GM12874 (cell line): ENCODE data around the gene GRIK1.

Experiments
- TF ChIP-seq, protein P1 (sequence below): IDR thresholded peaks from 2 replicates; pipeline ENCODE4 v1.5.1; 2011; ENCODE audit warnings: low read depth, mild to moderate bottlenecking, control low read depth, low read length, moderate library complexity; ENCODE audit not compliant: insufficient read depth

Gene GRIK1

DNA sequence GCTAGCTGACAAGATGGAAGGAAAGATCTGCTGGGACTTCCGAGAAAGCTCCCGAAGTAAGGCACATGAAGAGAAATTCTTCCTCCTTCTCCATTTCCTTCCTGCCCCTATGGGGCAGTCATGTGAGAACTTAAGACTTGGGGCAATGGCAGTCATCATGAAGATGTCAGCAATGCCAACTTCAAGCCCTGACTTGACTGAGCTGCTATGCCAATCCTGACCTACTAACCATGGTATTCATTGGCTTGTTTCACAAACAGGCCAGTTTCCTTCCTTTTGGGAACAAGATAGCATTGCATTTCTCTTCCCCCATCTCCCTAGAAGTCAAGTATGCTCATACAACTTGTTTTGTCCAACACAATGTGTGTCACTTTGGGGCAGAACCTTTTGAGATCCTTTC lies 25.5 kb downstream of the GRIK1 start:
- TF ChIP-seq, protein P1, sequence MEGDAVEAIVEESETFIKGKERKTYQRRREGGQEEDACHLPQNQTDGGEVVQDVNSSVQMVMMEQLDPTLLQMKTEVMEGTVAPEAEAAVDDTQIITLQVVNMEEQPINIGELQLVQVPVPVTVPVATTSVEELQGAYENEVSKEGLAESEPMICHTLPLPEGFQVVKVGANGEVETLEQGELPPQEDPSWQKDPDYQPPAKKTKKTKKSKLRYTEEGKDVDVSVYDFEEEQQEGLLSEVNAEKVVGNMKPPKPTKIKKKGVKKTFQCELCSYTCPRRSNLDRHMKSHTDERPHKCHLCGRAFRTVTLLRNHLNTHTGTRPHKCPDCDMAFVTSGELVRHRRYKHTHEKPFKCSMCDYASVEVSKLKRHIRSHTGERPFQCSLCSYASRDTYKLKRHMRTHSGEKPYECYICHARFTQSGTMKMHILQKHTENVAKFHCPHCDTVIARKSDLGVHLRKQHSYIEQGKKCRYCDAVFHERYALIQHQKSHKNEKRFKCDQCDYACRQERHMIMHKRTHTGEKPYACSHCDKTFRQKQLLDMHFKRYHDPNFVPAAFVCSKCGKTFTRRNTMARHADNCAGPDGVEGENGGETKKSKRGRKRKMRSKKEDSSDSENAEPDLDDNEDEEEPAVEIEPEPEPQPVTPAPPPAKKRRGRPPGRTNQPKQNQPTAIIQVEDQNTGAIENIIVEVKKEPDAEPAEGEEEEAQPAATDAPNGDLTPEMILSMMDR: no peak

DNA sequence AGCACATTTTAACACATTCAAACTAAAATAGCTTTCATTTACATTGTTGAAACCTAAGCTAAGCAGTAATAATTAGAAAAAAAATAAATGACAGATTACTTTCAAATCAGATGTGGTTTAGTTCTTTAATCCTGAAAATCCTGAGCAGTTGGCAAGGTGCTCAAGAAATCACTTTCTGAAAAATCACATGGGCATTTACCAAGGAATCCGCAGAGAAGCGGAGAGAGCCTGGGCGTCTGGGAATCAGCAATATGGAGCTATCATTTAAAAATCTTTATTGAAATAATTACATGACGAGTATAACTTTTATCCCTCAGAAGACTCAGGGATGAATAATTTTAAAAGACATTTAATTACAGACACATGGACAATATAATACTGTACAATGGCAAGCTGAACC lies 30.2 kb downstream of the GRIK1 start:
- TF ChIP-seq, protein P1: no peak

DNA sequence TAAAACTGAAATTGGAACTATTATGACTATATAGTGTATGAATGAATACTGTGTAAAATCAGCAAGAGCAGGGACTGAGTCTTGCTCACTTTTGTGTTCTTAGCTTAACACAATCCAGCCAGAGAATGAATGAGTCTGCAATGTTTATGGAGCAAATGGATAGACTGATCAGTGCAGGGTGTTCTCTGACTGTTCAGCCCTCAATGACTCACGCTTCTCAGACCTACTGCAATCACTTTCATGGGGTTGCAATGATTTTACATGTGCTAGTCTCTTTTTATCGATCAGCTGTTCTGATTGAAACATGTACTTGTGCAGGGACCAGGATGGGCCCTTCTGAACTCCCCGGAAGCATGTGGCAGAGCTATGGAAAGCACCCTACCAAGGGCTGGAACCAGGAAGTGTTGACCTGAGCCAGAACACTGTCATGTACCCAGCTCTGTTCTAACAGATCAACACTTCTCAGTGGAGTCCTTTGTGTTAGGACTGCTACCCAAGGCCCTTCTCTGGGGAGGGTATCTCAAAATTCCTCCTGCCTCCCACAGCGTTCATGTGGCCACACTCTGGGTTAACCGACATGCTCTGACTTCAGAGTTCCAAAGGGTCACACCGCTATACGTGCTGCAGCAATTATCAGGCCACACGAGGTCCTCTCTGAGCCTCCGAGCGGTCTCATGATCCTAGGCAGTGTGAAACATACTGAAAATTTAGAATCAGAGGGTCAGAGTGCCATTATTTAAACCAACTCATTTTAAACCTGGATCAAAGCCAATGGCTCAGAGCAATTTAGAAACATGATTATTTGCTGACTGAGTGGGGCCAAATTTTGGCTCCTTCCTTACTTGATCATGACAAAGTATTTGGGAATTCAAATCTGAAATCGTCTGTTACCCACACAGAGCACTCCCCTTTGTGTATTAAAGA lies 35.2 kb downstream of the GRIK1 start:
- TF ChIP-seq, protein P1: no peak

DNA sequence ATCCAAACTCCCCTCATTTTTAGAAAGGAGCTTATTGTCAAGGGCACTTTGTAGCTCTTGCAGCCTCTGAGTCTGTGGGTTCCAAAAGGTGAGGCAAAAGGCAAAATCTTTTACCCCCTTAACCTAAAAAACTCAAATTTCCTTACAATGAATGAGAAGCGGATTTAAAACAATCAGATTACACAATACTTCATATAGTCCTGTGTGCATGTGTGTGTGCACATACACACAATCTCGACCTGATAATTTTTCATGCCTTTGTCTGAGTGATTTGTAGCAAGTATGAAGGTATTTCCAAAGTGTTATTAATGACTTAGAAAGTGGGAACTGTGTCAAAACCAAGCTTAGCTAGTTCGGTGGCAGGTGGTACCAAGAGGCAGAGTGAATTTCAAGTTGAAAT lies 42.9 kb downstream of the GRIK1 start:
- TF ChIP-seq, protein P1: no peak

DNA sequence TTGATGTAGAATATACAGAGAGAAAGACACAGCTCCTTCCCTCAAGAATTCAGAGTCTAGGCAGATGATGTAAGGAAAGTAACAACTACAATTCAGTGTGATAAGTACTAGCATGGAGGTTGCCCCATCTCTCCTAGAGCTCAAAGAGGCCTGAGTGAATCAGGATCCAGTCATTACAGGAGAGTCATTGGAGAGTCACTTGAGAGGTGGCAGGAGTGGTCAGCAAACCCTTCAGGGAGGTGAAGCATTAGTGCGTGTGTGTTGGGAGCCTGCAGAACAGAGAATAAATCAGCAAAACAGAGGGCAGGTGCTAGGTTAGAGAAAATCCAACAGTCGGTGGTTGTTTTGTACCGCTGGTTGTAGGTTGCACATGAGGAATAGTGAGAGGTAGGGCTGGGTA lies 46.1 kb downstream of the GRIK1 start:
- TF ChIP-seq, protein P1: no peak

DNA sequence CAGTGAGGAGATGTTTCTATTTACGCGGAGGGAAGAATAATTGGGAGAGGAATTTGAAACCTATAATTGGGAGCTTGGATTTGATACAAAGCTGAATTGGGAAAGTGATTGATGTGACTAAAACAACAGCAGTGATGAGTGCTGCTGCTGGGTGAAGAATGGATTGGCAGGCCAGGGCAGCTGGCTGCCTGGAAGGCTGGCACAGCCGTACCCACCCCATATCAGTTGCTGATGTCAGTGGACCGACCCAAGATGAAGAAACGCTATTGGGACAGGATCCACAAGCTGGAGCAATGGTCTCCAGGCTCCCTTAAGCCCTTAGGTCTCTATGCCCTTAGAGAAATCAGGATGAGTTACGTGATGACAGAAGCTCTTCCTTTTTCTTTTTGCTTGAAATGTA lies 47.4 kb downstream of the GRIK1 start:
- TF ChIP-seq, protein P1: no peak

DNA sequence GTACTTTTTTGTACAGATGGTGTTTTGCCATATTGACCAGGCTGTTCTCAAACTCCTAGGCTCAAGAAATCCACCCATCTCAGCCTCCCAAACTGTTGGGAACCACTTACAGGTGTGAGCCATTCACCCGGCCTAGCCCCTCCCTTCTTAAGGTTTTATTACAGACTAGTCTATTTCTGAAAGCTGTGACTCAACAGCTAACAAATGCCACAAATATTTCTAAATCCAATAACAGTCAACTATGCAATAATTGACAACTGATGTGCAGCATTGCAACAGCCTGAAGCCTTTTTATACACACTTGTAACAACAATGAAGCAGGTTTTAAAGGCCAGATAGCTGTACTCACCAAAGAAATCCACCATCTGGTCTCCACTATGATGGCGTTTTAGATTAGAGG lies 51.4 kb downstream of the GRIK1 start:
- TF ChIP-seq, protein P1: no peak
